IPS-NIHi11 (cell line): ENCODE measurements around the gene MCHR2.
"Not testable (repeated sequence)": the region's sequence is repeated elsewhere in the genome, so short reads cannot be mapped to it uniquely, and the experiment has no call there.

ENCODE experiments used
- DNase-seq: peaks from one replicate; pipeline ENCODE4 v3.0.0; 2012; ENCODE audit warnings: mixed read lengths, low spot score

MCHR2 gene

GRCh38 chr6:99993533-99994251, at the start of gene MCHR2:
Gene MCHR2 (minus strand): TSS chr6:99994223. CDS start chr6:99956147, 38,076 bp downstream.
- DNase-seq, result peak; percentile 48

GRCh38 chr6:100038546-100038945, 44.5 kb upstream of the MCHR2 start:
- not testable (repeated sequence) for DNase-seq

GRCh38 chr6:100035873-100036653, 42.0 kb upstream of the MCHR2 start:
- DNase-seq, result no peak

GRCh38 chr6:100023798-100024197, 29.8 kb upstream of the MCHR2 start:
- no peak for DNase-seq

GRCh38 chr6:100022847-100023246, 28.8 kb upstream of the MCHR2 start:
- no peak for DNase-seq

- DNase-seq, result no peak
These were observed 14.8 kb upstream of the MCHR2 start for GRCh38 chr6:100008857-100009256.

GRCh38 chr6:100001915-100002388, 7.9 kb upstream of the MCHR2 start:
- DNase-seq, result peak; percentile 63

GRCh38 chr6:99997141-99997540, 3.1 kb upstream of the MCHR2 start:
- DNase-seq, result no peak

- no peak for DNase-seq
These were observed 1.9 kb upstream of the MCHR2 start for GRCh38 chr6:99995916-99996315.

- DNase-seq, result no peak
These were observed 884 bp downstream of the MCHR2 start for GRCh38 chr6:99993146-99993532.

- DNase-seq, result no peak
These were observed 2.1 kb downstream of the MCHR2 start for GRCh38 chr6:99991955-99992354.

GRCh38 chr6:99980741-99981140, 13.3 kb downstream of the MCHR2 start:
- DNase-seq, result no peak

GRCh38 chr6:99979953-99980352, 14.1 kb downstream of the MCHR2 start:
- no peak for DNase-seq

- no peak for DNase-seq
These were observed 27.0 kb downstream of the MCHR2 start for GRCh38 chr6:99967052-99967451.

GRCh38 chr6:99960027-99960426, 34.0 kb downstream of the MCHR2 start:
- no peak for DNase-seq

- no peak for DNase-seq
These were observed 42.8 kb downstream of the MCHR2 start for GRCh38 chr6:99951016-99951805.

GRCh38 chr6:99946005-99946404, 48.0 kb downstream of the MCHR2 start:
- DNase-seq, result no peak

GRCh38 chr6:99943846-99944245, 50.2 kb downstream of the MCHR2 start:
- no peak for DNase-seq

GRCh38 chr6:99940582-99940981, 53.4 kb downstream of the MCHR2 start:
- DNase-seq, result no peak

GRCh38 chr6:99933129-99933528, 60.9 kb downstream of the MCHR2 start:
- no peak for DNase-seq

- DNase-seq, result no peak
These were observed 81.4 kb downstream of the MCHR2 start for GRCh38 chr6:99912657-99913056.
